ENCODE measurements around the gene UBE2E3.
"Not testable (repeated sequence)": the region's sequence is repeated elsewhere in the genome, so short reads cannot be mapped to it uniquely, and the experiment has no call there.

UBE2E3 gene

GRCh38 chr2:181077128-181077709, 96.8 kb downstream of the UBE2E3 start:
- DNase-seq = peak; percentile 13 to 72 (median 55)

- DNase-seq = no peak
Measured at GRCh38 chr2:181083140-181083539, 102.7 kb downstream of the UBE2E3 start.

GRCh38 chr2:181085734-181086133, 105.3 kb downstream of the UBE2E3 start:
- no peak for DNase-seq

- not testable (repeated sequence) for DNase-seq
Measured at GRCh38 chr2:181091920-181092319, 111.5 kb downstream of the UBE2E3 start.

GRCh38 chr2:181095486-181095885, 115.1 kb downstream of the UBE2E3 start:
- no peak for DNase-seq

GRCh38 chr2:181103659-181104058, 123.3 kb downstream of the UBE2E3 start:
- DNase-seq = no peak

GRCh38 chr2:181104512-181105115, 124.2 kb downstream of the UBE2E3 start:
- DNase-seq = peak; percentile 43 to 76 (median 60)

- DNase-seq = no peak
Measured at GRCh38 chr2:181105562-181105961, 125.2 kb downstream of the UBE2E3 start.

- DNase-seq = no peak
Measured at GRCh38 chr2:181106229-181106628, 125.8 kb downstream of the UBE2E3 start.

GRCh38 chr2:181106789-181107627, 126.6 kb downstream of the UBE2E3 start:
- peak in 3 of 4 experiments; percentile 6 to 65 (median 45) for DNase-seq

- no peak for DNase-seq
Measured at GRCh38 chr2:181107628-181107945, 127.2 kb downstream of the UBE2E3 start.

- DNase-seq = no peak
Measured at GRCh38 chr2:181111059-181111458, 130.7 kb downstream of the UBE2E3 start.

- DNase-seq = no peak
Measured at GRCh38 chr2:181112916-181113315, 132.5 kb downstream of the UBE2E3 start.
